Measurements from ENCODE around the gene METRN.

Gene METRN

GRCh38 chr16:669666-670065 lies 45.3 kb upstream of the METRN start:
- no peak for DNase-seq (ENCODE audit: low read depth)
- no peak overlapping the region for H3K4me3 ChIP-seq (ENCODE audit: low read depth, low read length)
- in situ Hi-C loops (cut with HindIII; ENCODE audit: low sequenced_read_pairs) = no loop called here
- TF ChIP-seq CTCF (IDR thresholded peaks at IDR 0.05; ENCODE audit: low read depth, low read length, missing control alignments) = no peak

- in situ Hi-C loops (cut with HindIII; ENCODE audit: low sequenced_read_pairs) = no loop called here
- no peak overlapping the region for H3K4me3 ChIP-seq (ENCODE audit: low read depth, low read length)
- DNase-seq (ENCODE audit: low read depth) = no peak
- no peak for TF ChIP-seq CTCF (IDR thresholded peaks at IDR 0.05; ENCODE audit: low read depth, low read length, missing control alignments)
These were observed 44.2 kb upstream of the METRN start for GRCh38 chr16:670485-671352.

GRCh38 chr16:671353-672131 lies 43.4 kb upstream of the METRN start:
- no peak overlapping the region for H3K4me3 ChIP-seq (ENCODE audit: low read depth, low read length)
- in situ Hi-C loops (cut with HindIII; ENCODE audit: low sequenced_read_pairs) = no loop called here
- no peak for TF ChIP-seq CTCF (IDR thresholded peaks at IDR 0.05; ENCODE audit: low read depth, low read length, missing control alignments)
- no peak for DNase-seq (ENCODE audit: low read depth)

GRCh38 chr16:672371-672770 lies 42.5 kb upstream of the METRN start:
- no peak for TF ChIP-seq CTCF (IDR thresholded peaks at IDR 0.05; ENCODE audit: low read depth, low read length, missing control alignments)
- in situ Hi-C loops (cut with HindIII; ENCODE audit: low sequenced_read_pairs) = no loop called here
- no peak overlapping the region for H3K4me3 ChIP-seq (ENCODE audit: low read depth, low read length)
- no peak for DNase-seq (ENCODE audit: low read depth)

- no peak for DNase-seq (ENCODE audit: low read depth)
- no peak overlapping the region for H3K4me3 ChIP-seq (ENCODE audit: low read depth, low read length)
- in situ Hi-C loops (cut with HindIII; ENCODE audit: low sequenced_read_pairs) = no loop called here
- no peak for TF ChIP-seq CTCF (IDR thresholded peaks at IDR 0.05; ENCODE audit: low read depth, low read length, missing control alignments)
These were observed 42.1 kb upstream of the METRN start for GRCh38 chr16:672851-673250.

- no peak overlapping the region for H3K4me3 ChIP-seq (ENCODE audit: low read depth, low read length)
- no peak for DNase-seq (ENCODE audit: low read depth)
- in situ Hi-C loops (cut with HindIII; ENCODE audit: low sequenced_read_pairs) = no loop called here
- no peak for TF ChIP-seq CTCF (IDR thresholded peaks at IDR 0.05; ENCODE audit: low read depth, low read length, missing control alignments)
These were observed 41.4 kb upstream of the METRN start for GRCh38 chr16:673399-673991.
